ENCODE measurements around the gene PSME3IP1.
"Not testable (repeated sequence)": the region's sequence is repeated elsewhere in the genome, so short reads cannot be mapped to it uniquely, and the experiment has no call there.

Gene PSME3IP1

DNA sequence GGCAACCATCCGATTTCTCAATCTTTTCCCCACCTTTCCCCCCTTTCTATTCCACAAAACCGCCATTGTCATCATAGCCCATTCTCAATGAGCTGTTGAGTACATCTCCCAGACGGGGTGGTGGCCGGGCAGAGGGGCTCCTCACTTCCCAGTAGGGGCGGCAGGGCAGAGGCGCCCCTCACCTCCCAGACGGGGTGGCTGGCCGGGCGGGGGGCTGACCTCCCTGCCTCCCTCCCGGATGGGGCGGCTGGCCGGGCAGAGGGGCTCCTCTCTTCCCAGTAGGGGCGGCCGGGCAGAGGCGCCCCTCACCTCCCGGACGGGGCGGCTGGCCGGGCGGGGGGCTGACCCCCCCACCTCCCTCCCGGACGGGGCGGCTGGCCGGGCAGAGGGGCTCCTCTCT lies 14.5 kb upstream of the PSME3IP1 start:
- DNase-seq = not testable (repeated sequence)

DNA sequence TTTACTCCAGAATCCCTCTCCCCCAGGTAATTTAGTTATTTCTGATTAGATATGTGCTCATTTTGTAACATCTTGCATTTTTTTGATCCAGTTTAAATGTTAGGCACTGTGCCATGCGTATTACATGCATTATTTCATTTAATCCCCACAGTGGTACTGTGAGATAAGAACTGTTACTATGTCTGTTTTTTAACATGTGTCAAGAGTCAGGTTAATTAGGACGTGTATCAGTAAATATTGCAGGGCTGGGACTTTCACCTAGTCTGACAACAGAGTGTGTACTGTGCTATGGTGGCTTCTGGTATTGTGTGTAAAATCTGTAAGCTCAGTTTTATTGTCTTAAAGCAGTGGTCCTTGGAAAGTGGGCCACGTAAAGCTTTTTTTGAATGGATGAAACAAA lies 10.9 kb upstream of the PSME3IP1 start:
- DNase-seq = no peak

DNA sequence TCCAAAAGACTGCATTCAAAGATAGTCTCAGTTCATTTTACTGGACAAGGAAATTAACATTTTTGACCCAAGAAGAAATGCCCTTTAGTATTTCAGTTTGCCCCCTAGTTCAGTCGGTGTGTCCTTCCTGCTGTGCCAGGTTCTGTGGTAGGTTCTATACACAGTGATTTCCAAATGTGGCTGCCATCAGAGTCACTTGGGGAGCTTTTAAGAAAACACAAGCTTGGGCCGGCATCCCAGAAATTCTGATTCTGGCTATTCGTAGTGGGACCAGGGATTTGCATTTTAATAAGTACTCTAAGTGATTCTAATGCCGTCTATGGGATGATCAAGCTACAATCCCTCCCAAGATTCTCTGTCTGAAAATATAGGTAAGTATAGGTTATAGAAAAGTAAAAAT lies 10.4 kb upstream of the PSME3IP1 start:
- DNase-seq = peak in 18 of 51 donors; percentile 4 to 58 (median 20)

DNA sequence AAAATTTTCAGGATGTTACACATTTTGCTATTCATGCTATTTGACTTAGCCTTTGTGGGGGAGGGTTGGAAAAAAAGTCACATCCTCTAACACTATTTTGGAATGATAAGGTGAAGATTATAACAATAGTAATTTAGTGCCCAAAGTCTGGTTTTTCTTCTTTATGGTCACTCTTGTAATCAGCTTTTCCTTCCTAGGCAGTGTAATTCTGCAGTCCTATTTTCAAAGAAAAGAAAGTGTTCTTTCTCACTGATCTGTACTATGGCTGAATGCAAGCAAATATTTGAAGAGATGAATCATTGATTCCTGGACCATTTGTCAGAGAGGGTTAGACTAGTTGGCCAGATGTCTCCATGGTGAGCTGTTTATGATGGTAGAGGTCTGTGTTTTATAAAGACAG lies 8.7 kb upstream of the PSME3IP1 start:
- no peak for DNase-seq

DNA sequence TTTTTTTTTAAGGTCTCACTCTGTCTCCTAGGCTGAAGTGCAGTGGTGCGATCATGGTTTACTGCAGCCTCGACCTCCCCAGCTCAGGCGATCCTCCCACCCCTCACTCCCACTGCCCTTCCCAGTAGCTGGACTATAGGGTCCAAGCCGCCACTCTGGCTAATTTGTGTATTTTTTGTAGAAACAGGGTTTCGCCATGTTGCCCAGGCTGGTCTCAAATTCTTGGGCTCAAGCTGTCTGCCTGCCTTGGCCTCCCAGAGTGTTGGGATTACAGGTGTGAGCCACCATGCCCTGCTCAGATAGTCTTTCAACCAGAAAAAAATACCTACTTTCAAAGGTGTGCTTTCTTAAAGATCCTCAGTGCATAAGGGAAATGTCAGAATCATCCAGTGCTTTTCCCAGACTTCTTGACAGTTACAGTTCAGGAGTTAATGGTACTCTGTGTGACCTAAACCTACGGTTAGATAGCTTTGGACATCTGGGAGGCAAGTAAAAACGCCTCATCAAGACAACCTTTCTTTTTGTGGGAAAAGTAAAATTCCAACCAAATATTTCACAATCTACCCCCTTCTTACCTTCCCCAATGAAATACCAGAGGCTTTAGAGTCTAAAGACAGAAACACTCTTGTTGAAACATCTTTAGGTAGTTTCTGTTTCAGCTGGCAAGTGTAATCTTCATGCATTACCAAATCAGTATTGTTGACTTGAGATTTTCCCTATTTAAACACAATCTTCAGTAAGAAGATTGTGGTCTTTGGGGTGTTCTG lies 7.1 kb upstream of the PSME3IP1 start:
- DNase-seq = no peak

DNA sequence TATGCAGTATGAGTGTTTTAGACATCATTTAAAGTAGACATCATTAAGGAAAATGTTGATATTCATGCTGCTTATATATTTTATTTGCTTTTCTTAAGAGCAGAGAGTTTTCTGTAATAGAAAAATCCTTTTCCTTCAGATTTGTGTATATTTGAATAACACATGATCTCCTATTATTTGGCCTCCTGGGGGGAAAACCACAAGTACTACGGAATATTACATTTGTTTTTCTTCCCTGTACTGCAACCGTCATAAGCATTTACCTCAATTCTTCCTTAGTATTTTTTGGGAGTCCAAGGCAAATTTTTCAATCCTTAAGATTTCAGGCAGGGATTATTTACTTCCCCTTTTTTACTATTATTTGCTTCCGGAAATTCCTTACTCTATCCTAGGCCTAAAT lies 6.3 kb upstream of the PSME3IP1 start:
- no peak for DNase-seq

DNA sequence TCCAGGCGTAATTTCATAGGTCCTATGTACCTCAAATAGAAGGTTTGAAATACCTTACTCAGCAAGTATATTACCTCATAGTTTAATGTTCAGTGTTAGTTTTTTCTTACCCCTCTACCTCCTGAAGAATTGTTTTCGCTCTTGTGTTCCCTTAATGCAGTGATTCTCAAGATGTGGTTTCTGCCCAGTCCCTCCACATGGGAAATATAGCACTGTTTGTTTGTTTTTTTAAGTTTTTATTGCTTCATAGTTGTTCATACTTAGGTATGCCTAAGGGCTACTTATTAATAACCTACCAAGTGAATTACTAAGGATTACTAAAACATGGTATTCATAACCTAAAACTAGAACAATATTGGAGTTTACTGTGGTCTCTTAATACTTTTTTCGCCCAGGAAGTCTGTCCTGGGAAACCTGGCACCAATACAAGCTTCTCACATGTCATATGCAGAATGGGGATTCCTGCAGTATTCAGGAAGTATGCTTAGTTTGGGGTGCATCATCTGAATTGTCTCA lies 5.3 kb upstream of the PSME3IP1 start:
- DNase-seq = no peak

DNA sequence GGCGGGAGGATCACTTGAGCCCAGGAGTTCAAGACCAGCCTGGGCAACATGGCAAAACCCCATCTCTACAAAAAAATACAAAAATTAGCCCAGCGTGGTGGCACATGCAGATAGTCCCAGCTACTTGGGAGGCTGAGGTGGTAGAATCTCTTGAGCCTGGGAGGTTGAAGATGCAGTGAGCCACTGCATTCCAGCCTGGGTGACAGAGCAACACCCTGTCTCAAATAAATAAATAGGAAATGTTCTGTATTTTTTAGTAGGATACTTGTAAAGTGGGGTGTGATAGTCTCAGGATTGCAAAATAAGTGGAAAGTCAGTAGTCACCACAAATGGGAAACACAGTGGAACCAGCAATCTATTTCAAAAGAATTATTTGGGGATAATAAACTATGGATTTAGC lies 4.3 kb upstream of the PSME3IP1 start:
- no peak for DNase-seq

DNA sequence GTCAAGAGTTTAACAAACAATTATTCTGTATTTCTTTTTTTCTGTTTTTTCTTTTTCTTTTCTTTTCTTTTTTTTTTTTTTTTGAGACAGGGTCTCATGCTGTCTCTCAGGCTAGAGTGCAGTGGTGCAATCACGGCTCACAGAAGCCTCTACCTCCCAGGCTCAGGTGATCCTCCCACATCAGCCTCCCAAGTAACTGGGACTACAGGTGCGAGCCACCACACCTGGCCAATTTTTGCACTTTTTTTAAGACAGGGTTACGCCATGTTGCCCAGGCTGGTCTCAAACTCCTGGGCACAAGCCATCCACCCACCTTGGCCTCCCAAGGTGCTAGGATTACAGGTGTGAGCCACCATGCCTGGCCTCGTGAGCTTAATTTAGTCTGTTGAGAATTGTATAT lies 3.7 kb upstream of the PSME3IP1 start:
- not testable (repeated sequence) for DNase-seq

DNA sequence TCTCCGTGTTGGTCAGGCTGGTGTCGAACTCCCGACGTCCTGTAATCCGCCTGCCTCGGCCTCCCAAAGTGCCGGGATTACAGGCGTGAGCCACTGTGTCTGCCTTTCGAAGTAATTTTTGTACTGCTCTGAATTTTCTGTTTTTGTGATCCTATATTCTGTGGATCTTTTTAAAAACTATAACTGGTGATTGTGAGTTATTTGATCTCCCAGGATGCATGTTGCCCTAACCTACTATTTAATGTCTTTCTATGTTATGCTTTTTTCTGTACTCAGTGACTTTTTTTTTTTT lies 2.8 kb upstream of the PSME3IP1 start:
- no peak for DNase-seq

DNA sequence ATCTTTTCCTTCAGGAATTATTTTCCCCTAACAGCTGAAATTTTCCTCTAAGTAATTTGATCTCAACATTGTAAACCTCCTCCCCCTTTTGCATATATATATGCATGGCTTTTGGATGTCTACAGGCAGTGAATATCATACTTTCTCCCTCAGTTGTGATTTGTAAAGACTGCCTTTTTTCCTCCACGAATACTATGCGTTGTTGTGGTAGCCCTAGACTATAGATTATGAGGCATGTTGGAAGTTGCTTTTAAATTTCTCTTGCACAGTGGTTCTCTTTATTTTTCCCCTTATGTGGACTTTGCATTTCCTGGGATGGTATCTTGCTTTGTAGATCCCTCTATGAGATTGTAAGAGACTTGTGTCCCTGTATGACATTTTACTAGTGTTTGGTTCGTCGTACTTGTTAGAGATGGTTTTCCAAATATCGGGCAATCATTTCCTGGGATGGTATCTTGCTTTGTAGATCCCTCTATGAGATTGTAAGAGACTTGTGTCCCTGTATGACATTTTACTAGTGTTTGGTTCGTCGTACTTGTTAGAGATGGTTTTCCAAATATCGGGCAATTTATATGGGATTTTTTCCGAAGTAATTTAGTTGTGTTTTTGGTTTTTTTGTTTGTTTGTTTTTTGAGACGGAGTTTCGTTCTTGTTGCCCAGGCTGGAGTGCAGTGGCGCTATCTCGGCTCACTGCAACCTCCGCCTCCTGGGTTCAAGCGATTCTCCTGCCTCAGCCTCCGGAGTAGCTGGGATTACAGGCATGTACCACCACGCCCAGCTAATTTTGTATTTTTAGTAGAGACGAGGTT lies 2.3 kb upstream of the PSME3IP1 start:
- not testable (repeated sequence) for DNase-seq

DNA sequence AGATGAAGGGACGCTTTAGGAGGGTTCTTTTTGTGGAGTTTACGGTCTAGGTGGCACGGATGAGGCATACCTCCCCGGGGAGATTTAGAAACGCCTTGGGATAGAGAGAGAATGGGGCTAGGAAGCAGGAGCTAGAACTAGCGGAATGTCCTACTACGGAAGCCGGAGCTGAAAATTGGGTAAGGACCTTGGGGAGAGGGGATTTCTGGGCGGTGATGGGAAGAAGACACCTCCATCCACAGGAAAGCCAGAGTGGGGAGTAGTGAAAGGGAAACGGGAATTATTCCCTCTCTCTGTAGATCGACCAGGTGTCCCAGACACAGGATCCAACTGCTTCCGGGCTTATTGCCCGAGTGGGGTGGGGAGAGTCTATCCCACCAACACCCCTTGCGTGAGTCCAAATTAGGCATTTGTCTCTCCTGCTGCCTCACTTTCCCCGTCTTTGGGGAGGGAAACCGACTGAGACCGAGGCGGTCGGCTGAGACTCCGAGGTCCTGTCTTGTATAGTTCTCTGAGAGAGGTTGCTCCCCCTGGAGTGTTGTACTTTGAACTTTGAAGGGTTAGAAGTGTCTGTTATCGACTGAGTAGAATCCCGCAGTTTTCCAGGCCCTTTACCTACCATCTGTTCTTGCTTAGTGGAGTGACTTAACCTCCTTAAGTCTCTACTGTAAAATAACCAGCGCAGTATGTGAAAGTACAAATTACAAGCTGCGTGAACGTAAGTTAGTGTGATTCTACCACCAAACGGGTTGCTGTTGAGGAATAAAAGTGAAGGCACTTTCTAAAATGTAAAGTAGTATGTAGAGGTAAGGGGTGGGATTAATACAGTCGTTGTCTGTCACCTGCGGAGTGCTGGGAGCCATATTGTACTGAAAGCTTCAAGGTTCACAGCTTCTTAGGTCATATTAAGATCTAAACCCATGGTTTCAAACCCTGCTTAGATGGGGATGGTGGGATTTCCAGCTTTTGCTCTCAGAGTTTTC lies 1.3 kb upstream of the PSME3IP1 start:
- peak in 4 of 51 donors; percentile 16 to 36 (median 26) for DNase-seq

DNA sequence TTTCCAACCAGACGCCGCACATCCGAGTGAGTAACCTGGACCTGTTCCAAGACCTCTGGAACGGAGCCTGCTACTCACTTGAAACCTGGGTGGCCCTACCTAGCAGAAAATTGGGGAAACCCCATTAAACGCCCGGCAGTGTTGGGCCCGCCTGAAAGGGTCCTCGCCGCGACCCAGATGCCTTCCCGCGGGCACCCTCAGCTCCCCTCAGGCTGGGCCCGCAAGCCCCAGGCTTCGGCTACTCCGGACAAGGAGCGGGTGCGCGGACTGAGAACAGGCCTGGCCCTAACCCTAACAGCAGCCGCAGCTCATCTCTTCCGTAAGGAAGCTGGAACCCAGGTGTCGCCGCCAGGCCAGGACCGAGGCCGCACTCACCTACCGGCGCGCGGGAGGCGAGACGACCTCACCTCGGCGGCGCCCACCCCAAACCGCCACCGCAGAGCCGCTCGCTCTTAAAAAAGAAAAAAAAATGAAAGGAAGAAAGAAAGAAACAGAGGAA lies 344 bp downstream of the PSME3IP1 start:
- DNase-seq = peak in 34 of 51 donors; percentile 15 to 79 (median 58)

DNA sequence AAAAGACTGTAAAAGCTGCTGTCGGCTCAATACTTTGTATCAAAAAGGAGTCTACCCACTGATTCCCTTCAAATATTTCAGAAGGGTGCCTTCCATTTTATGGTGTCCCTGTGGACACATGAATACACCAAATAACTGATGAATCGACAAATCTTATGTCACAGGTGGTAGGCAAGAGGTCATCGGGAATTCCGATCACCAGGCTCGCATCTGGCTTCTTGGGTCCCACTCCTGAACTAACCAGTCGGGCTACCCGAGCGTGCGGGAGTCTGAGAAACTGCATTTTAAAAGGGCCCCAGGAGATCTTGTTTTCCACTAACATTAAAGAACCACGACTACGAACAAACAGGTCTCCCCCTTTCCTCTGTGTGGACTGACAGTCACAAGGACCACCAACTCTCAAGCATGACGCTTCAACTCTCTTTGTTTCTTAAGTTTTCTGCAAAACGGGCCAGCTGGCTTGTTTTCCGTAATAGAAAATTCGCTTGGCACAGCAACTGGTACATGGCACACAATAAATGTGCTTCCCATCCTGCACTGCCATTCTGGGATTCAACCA lies 873 bp downstream of the PSME3IP1 start:
- DNase-seq = peak in 3 of 51 donors; percentile 28 to 43 (median 29)

DNA sequence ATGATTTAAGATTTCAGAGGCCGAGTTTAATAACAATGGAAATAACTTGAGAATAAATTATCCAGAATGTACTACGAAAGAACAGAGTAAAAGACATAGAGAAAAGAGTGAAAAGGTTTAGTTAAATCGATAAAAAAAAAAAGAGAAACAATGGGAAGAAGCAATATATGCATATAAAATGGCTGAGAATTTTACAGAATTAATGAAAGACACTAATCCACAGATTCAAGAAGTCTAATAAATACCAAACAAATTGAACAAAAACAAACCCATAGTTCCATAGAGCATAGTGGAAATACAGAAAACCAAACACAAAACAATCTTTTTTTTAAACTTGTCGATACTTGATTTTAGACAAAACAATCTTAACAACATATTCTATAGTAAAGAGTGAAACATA lies 1.7 kb downstream of the PSME3IP1 start:
- no peak for DNase-seq

DNA sequence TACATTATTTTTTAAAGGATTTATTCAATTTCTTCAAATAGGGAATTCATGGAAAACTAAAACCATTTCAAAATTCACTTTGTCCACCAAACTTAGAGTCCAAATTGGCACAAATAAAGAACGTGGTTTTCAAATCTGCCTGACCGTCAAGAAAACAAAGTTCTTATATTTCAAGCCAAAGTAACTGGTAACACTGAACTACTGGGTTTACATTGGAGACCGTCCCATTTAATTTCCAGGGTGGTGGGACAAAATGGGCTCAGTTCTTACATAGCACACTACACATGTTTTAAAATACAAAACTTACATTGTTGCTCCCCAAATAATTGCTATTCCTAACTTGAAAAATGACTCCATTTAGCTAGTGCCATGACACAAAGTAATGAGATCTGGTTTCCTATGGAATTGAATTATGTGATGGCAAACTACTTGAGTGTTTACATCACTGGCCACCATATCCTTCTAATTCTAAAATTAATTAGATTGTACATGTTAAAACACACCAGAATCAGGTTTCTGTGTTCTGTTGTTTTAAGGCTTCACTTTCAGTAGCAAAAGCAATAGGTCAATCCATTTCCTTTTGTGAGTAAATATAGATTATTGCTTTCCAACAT lies 6.5 kb downstream of the PSME3IP1 start:
- DNase-seq = no peak

DNA sequence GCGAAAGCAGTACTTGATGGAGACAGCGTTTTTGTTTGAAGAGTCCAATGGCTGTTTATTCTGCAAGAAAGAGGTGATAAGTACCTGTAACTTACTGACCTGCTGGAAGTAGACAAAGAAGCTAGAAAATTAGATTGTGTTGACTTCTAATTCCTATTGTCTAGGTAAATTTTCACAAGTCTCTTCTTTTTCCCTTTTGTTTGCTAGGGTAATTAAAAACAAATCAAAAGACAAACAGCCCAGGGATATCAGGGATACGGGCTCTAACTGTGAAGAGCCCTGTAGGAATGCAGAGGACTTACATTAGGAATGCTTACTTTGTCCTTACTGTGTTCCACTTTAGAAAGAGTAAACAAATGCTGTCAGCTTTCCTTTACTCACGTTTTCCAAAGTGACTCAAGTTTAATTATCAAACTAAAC lies 7.0 kb downstream of the PSME3IP1 start:
- DNase-seq = no peak

DNA sequence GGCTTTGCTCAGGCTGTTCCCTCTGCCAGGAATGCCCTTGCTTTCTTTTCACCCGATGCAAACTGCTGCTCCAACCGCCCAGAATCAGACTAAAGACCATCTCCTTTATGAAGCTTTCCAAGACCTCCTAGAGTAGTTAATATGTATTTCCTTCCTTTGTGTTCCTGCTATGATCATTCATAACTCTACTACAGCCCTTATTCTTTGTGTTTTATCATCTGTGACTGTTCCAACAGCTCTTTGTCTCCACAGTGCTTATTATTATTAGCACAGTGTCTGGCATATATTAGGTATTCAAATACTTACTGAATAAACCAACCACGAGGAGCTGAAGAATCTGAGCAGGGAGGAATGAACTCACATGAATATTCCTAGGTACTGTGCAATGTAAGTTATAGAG lies 7.6 kb downstream of the PSME3IP1 start:
- DNase-seq = no peak

DNA sequence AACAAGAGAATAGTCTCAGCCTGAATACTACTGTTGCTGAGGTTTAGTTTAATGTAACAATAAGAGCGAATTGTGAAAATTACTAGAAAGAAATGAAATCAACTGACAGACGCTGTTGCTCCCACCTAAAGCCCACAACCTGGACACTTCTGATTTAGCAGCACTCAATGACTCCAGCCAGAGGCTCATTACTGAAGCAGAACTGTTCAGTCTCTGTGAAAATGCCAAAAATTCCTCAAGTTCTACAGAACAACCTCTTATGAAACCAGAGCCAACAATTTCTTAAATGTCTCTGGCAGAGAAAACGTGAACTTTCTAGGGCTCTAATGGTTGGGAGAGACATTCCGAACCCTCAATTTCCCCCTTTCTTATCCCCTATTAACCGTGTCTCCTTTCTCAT lies 9.9 kb downstream of the PSME3IP1 start:
- no peak for DNase-seq

DNA sequence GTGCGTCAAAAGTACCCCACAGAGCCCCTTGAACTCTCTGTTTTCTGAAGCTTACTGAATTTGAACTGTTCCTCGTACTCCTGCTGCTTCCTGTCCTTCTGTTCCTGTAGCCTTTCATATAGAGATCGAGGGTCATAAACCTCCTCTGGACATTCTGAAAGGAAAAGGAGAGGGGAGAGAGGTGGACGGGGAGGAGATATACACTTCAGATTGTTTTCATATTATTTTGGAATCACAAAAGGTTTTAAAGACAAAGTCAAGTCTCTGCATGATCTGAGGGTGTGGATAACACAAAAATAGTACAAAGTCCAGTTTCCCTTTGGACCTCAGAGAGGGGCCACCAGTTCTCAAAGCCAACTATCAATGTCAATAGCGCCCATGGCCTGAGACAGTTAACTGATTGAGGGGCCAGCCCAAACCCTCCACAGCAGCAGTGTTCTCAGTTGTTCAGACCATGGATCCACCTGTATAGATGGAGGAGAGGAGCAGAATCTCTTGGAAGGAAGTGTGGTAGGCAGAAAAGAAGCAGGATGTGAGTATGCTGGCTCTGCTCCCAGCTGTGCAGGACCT lies 13.0 kb downstream of the PSME3IP1 start:
- no peak for DNase-seq
